ENCODE results near the gene SMAD6. TPM values are rescaled to one million over a fixed set of nuclear protein-coding genes. Genes with fewer than 3 reads are reported as not detected.

Gene SMAD6
- total and polyA plus RNA-seq, 5 experiments from 2014 or later: 0.08 to 0.16 TPM; not detected in 3

GRCh38 chr15:66780172-66780972 is 78.3 kb downstream of the SMAD6 start:
- Mint-ChIP-seq H3K4me1 (no peaks in the 10 kb centered on the region), H3K27ac (no peak overlapping the region), H3K27me3 (peaks cover 0 to 6% (median 0%) of the 10 kb centered on the region in 5 donors), H3K36me3 (no peaks in the 10 kb centered on the region), H3K9me3 (no peaks in the 10 kb centered on the region), H3K4me3 (no peak overlapping the region)
- POLR2A ChIA-PET: no interaction called here
- ATAC-seq: no peak
- DNase-seq: no peak

GRCh38 chr15:66780973-66781718 is 79.1 kb downstream of the SMAD6 start:
- POLR2A ChIA-PET: no interaction called here
- no peak for DNase-seq
- H3K36me3 Mint-ChIP-seq: no peaks in the 10 kb centered on the region
- no peak overlapping the region for H3K4me3 Mint-ChIP-seq
- H3K27me3 Mint-ChIP-seq: peaks cover 0 to 3% (median 0%) of the 10 kb centered on the region in 5 donors
- no peak overlapping the region for H3K27ac Mint-ChIP-seq
- no peaks in the 10 kb centered on the region for H3K4me1 Mint-ChIP-seq
- ATAC-seq: no peak
- no peaks in the 10 kb centered on the region for H3K9me3 Mint-ChIP-seq

GRCh38 chr15:66782785-66783184 is 80.7 kb downstream of the SMAD6 start:
- DNase-seq: no peak
- H3K27me3 Mint-ChIP-seq: peaks cover 0 to 3% (median 0%) of the 10 kb centered on the region in 5 donors
- ATAC-seq: no peak
- no peaks in the 10 kb centered on the region for H3K36me3 Mint-ChIP-seq
- POLR2A ChIA-PET: no interaction called here
- H3K9me3 Mint-ChIP-seq: no peaks in the 10 kb centered on the region
- H3K4me1 Mint-ChIP-seq: peaks cover 0 to 2% (median 0%) of the 10 kb centered on the region in 4 donors
- peak overlapping the region in 1 of 10 donors; percentile 40 for H3K27ac Mint-ChIP-seq
- H3K4me3 Mint-ChIP-seq: no peak overlapping the region

GRCh38 chr15:66783314-66783713 is 81.3 kb downstream of the SMAD6 start:
- POLR2A ChIA-PET: no interaction called here
- Mint-ChIP-seq H3K4me1 (peaks cover 0 to 2% (median 0%) of the 10 kb centered on the region in 4 donors), H3K27ac (peak overlapping the region in 1 of 10 donors; percentile 40), H3K27me3 (peaks cover 0 to 3% (median 0%) of the 10 kb centered on the region in 5 donors), H3K9me3 (no peaks in the 10 kb centered on the region), H3K4me3 (no peak overlapping the region), H3K36me3 (no peaks in the 10 kb centered on the region)
- no peak for ATAC-seq
- no peak for DNase-seq

GRCh38 chr15:66783725-66784124 is 81.7 kb downstream of the SMAD6 start:
- DNase-seq (no peak), ATAC-seq (no peak)
- peak overlapping the region in 1 of 10 donors; percentile 40 for H3K27ac Mint-ChIP-seq
- H3K4me1 Mint-ChIP-seq: peaks cover 0 to 2% (median 0%) of the 10 kb centered on the region in 4 donors
- H3K36me3 Mint-ChIP-seq: no peaks in the 10 kb centered on the region
- no peaks in the 10 kb centered on the region for H3K9me3 Mint-ChIP-seq
- H3K4me3 Mint-ChIP-seq: no peak overlapping the region
- POLR2A ChIA-PET: no interaction called here
- H3K27me3 Mint-ChIP-seq: peaks cover 0 to 3% (median 0%) of the 10 kb centered on the region in 5 donors

GRCh38 chr15:66784174-66784573 is 82.1 kb downstream of the SMAD6 start:
- H3K27me3 Mint-ChIP-seq: peaks cover 0 to 3% (median 0%) of the 10 kb centered on the region in 5 donors
- H3K36me3 Mint-ChIP-seq: no peaks in the 10 kb centered on the region
- peaks cover 0 to 2% (median 0%) of the 10 kb centered on the region in 4 donors for H3K4me1 Mint-ChIP-seq
- no peak overlapping the region for H3K27ac Mint-ChIP-seq
- POLR2A ChIA-PET: no interaction called here
- ATAC-seq (no peak), DNase-seq (no peak)
- H3K9me3 Mint-ChIP-seq: no peaks in the 10 kb centered on the region
- H3K4me3 Mint-ChIP-seq: no peak overlapping the region

GRCh38 chr15:66785637-66786036 is 83.6 kb downstream of the SMAD6 start:
- POLR2A ChIA-PET: no interaction called here
- Mint-ChIP-seq H3K9me3 (no peaks in the 10 kb centered on the region), H3K27ac (no peak overlapping the region), H3K36me3 (no peaks in the 10 kb centered on the region), H3K27me3 (peaks cover 0 to 3% (median 0%) of the 10 kb centered on the region in 5 donors), H3K4me1 (peaks cover 0 to 2% (median 0%) of the 10 kb centered on the region in 4 donors), H3K4me3 (no peak overlapping the region)
- DNase-seq (no peak), ATAC-seq (no peak)

- Mint-ChIP-seq H3K27ac (no peak overlapping the region), H3K27me3 (peaks cover 0 to 3% (median 0%) of the 10 kb centered on the region in 5 donors), H3K4me1 (peaks cover 0 to 2% (median 0%) of the 10 kb centered on the region in 4 donors), H3K9me3 (peaks cover 0 to 4% (median 0%) of the 10 kb centered on the region in 9 donors), H3K4me3 (no peak overlapping the region), H3K36me3 (no peaks in the 10 kb centered on the region)
- POLR2A ChIA-PET: no interaction called here
- no peak for ATAC-seq
- DNase-seq: no peak
Observed at GRCh38 chr15:66786222-66786621, 84.2 kb downstream of the SMAD6 start.

GRCh38 chr15:66786708-66787488 is 84.9 kb downstream of the SMAD6 start:
- Mint-ChIP-seq H3K9me3 (peaks cover 0 to 6% (median 0%) of the 10 kb centered on the region in 9 donors), H3K27ac (peak overlapping the region in 2 of 10 donors; percentile 9 to 64)

GRCh38 chr15:66787489-66787871 is 85.4 kb downstream of the SMAD6 start:
- DNase-seq (no peak), ATAC-seq (no peak)
- Mint-ChIP-seq H3K36me3 (no peaks in the 10 kb centered on the region), H3K27ac (no peak overlapping the region), H3K4me1 (peaks cover 0 to 2% (median 0%) of the 10 kb centered on the region in 4 donors), H3K4me3 (no peak overlapping the region), H3K9me3 (peaks cover 0 to 6% (median 0%) of the 10 kb centered on the region in 9 donors), H3K27me3 (peaks cover 0 to 3% (median 0%) of the 10 kb centered on the region in 5 donors)
- POLR2A ChIA-PET: interaction anchor here (0.7 kb wide), 1 partner anchor 49 kb away, joined by 3 read pairs; no protein-coding TSS in a partner anchor

More at GRCh38 chr15:66786708-66787488, 84.9 kb downstream of the SMAD6 start:
- H3K4me3 Mint-ChIP-seq: no peak overlapping the region
- POLR2A ChIA-PET: interaction anchor here (0.7 kb wide), 1 partner anchor 50 kb away, joined by 3 read pairs; no protein-coding TSS in a partner anchor
- H3K27me3 Mint-ChIP-seq: peaks cover 0 to 3% (median 0%) of the 10 kb centered on the region in 5 donors
- no peak for ATAC-seq
- H3K4me1 Mint-ChIP-seq: peaks cover 0 to 2% (median 0%) of the 10 kb centered on the region in 4 donors
- no peak for DNase-seq
- H3K36me3 Mint-ChIP-seq: no peaks in the 10 kb centered on the region

- Mint-ChIP-seq H3K4me1 (peaks cover 0 to 2% (median 0%) of the 10 kb centered on the region in 4 donors), H3K4me3 (no peak overlapping the region), H3K27ac (no peak overlapping the region), H3K36me3 (no peaks in the 10 kb centered on the region), H3K9me3 (peaks cover 0 to 6% (median 0%) of the 10 kb centered on the region in 9 donors), H3K27me3 (peaks cover 0 to 3% (median 0%) of the 10 kb centered on the region in 5 donors)
- no peak for ATAC-seq
- DNase-seq: no peak
- POLR2A ChIA-PET: no interaction called here
Observed at GRCh38 chr15:66788024-66788423, 86.0 kb downstream of the SMAD6 start.

Data from naive thymus-derived CD8-positive, alpha-beta T cell (primary cell).